Prostate gland (tissue), 2 donors: ENCODE data around the gene TRIM68. TPM values are rescaled to one million over a fixed set of nuclear protein-coding genes. Genes with fewer than 3 reads are reported as not detected.

Experiments
- DNase-seq: peaks from one replicate; pipeline ENCODE4 v3.0.0-alpha.2; 2019; ENCODE audit warnings: low spot score
- H3K27ac ChIP-seq, 2 donors: fragments of 200-600 bp; sonication (generic); 2 replicates each; pipeline ENCODE4 v1.5.1; 2017 to 2019
- H3K27me3 ChIP-seq: fragments of 200-600 bp; sonication (generic); replicated peaks from 2 replicates; pipeline ENCODE4 v1.5.1; 2019; ENCODE audit not compliant: insufficient read depth
- H3K36me3 ChIP-seq, 2 donors: fragments of 200-600 bp; sonication (generic); 1 replicate in 1 of 2; 2 replicates in 1 of 2; pipeline versions ENCODE4 v1.5.1 to v1.8.1; 2017 to 2019
- H3K4me1 ChIP-seq: fragments of 200-600 bp; sonication (generic); replicated peaks from 2 replicates; pipeline ENCODE4 v1.5.1; 2019
- H3K4me3 ChIP-seq, 2 donors: fragments of 200-600 bp; sonication (generic); 2 replicates each; pipeline ENCODE4 v1.5.1; 2017 to 2019
- H3K9me3 ChIP-seq: fragments of 200-600 bp; sonication (generic); 2 replicates; pipeline ENCODE4 v1.5.1; 2017
- CTCF ChIP-seq, 4 experiments: fragments of 200-600 bp in 2 of 4; fragments of 450-650 bp in 2 of 4; sonication (generic) in 2 of 4; IDR thresholded peaks; 1 replicate in 3 of 4; 2 replicates in 1 of 4; pipeline ENCODE4 v1.5.1; 2016 to 2019; ENCODE audit warnings: antibody characterized with exemption in 4 of 4, mild to moderate bottlenecking in 2 of 4, moderate library complexity in 2 of 4
- POLR2A ChIP-seq: fragments of 450-650 bp; IDR thresholded peaks from one replicate; pipeline ENCODE4 v1.6.1; 2016; ENCODE audit warnings: antibody characterized with exemption, mild to moderate bottlenecking
- POLR2AphosphoS5 ChIP-seq: sonication (generic); formaldehyde crosslinking; IDR thresholded peaks from one replicate; pipeline ENCODE4 v1.6.1; 2017; ENCODE audit warnings: antibody characterized with exemption
- WGBS: methylation state at CpG from one replicate; pipeline ENCODE4 v1.1.5; 2018; 5-methylcytosine and 5-hydroxymethylcytosine counted together
- intact Hi-C: fragments of 100-400 bp; cut with DNase I; formaldehyde crosslinking; loops from one replicate; pipeline ENCODE4 v1.14.2; 2022
- total RNA-seq, 2 donors: library from RNA; depleted of rRNA; stranded (reverse); fragments of >200 nt; gene quantifications; one replicate each; pipeline ENCODE4 v1.1.0, GENCODE V29; 2016

The TRIM68 gene
- total RNA-seq, 2 donors from 2014 or later: 29.1 to 36.3 TPM

- no peak for DNase-seq
- Histone ChIP-seq H3K4me3 (no peak overlapping the region), H3K36me3 (no peaks in the 10 kb centered on the region), H3K27me3 (no peaks in the 10 kb centered on the region), H3K4me1 (no peaks in the 10 kb centered on the region), H3K27ac (no peak overlapping the region), H3K9me3 (no peaks in the 10 kb centered on the region)
- 51% methylated on average over 3 of the region's 3 CpGs for WGBS
- intact Hi-C loops: no loop called here
- no peak for TF ChIP-seq POLR2A
These were observed 2.4 kb upstream of the TRIM68 start for GRCh38 chr11:4610258-4610935.

GRCh38 chr11:4607096-4607495, 935 bp downstream of the TRIM68 start:
- 16% methylated on average over 6 of the region's 6 CpGs for WGBS
- Histone ChIP-seq H3K9me3 (no peaks in the 10 kb centered on the region), H3K27ac (peak overlapping the region; percentile 83 to 84), H3K27me3 (no peaks in the 10 kb centered on the region), H3K4me3 (peak overlapping the region; percentile 52 to 68), H3K36me3 (peaks cover 0 to 4% of the 10 kb centered on the region in 2 donors), H3K4me1 (no peaks in the 10 kb centered on the region)
- intact Hi-C loops: loop anchor here (10.0 kb wide), 1 partner anchor 422 kb away; no protein-coding TSS in a partner anchor
- TF ChIP-seq CTCF (IDR thresholded peaks at IDR 0.05): no peak
- no peak for TF ChIP-seq POLR2A
- TF ChIP-seq POLR2AphosphoS5: no peak
- no peak for DNase-seq

GRCh38 chr11:4606231-4607015, 1.6 kb downstream of the TRIM68 start:
- intact Hi-C loops: loop anchor here (10.0 kb wide), 1 partner anchor 422 kb away; no protein-coding TSS in a partner anchor
- peak; percentile 30 for TF ChIP-seq POLR2AphosphoS5
- no peak for TF ChIP-seq CTCF (IDR thresholded peaks at IDR 0.05)
- no peak for TF ChIP-seq POLR2A
- Histone ChIP-seq H3K36me3 (peaks cover 3 to 4% of the 10 kb centered on the region in 2 donors), H3K9me3 (no peaks in the 10 kb centered on the region), H3K27ac (peak overlapping the region; percentile 3 to 84), H3K27me3 (no peaks in the 10 kb centered on the region), H3K4me1 (no peaks in the 10 kb centered on the region), H3K4me3 (peak overlapping the region in 1 of 2 donors; percentile 68)
- peak; percentile 58 for DNase-seq
- 27% methylated on average over 1 of the region's 1 CpG for WGBS

GRCh38 chr11:4605057-4605456, 3.0 kb downstream of the TRIM68 start:
- Histone ChIP-seq H3K27me3 (no peaks in the 10 kb centered on the region), H3K27ac (no peak overlapping the region), H3K9me3 (no peaks in the 10 kb centered on the region), H3K4me3 (no peak overlapping the region), H3K4me1 (no peaks in the 10 kb centered on the region), H3K36me3 (peaks cover 4 to 12% of the 10 kb centered on the region in 2 donors)
- TF ChIP-seq CTCF (IDR thresholded peaks at IDR 0.05) (no peak), POLR2A (no peak), POLR2AphosphoS5 (no peak)
- intact Hi-C loops: loop anchor here (10.0 kb wide), 1 partner anchor 420 kb away; no protein-coding TSS in a partner anchor
- WGBS: 93% methylated on average over 4 of the region's 4 CpGs
- DNase-seq: no peak

GRCh38 chr11:4593739-4594138, 14.3 kb downstream of the TRIM68 start, which contains the start of gene OR52I1:
Gene OR52I1 (plus strand): TSS chr11:4594039. CDS start chr11:4594039, 0 bp downstream.
- H3K9me3 ChIP-seq: no peaks in the 10 kb centered on the region
- TF ChIP-seq POLR2A: no peak
- no peak for TF ChIP-seq POLR2AphosphoS5
- no peak for TF ChIP-seq CTCF (IDR thresholded peaks at IDR 0.05)
- 83% methylated on average over 1 of the region's 1 CpG for WGBS
- no peaks in the 10 kb centered on the region for H3K4me1 ChIP-seq
- no peaks in the 10 kb centered on the region for H3K36me3 ChIP-seq
- intact Hi-C loops: no loop called here
- H3K27ac ChIP-seq: no peak within 1 kb of the TSS
- no peak for DNase-seq
- H3K27me3 ChIP-seq: no peaks in the 10 kb centered on the region
- H3K4me3 ChIP-seq: no peak within 1 kb of the TSS
